ENCODE data around the gene N4BP3.
"Not testable (repeated sequence)": the region's sequence is repeated elsewhere in the genome, so short reads cannot be mapped to it uniquely, and the experiment has no call there.

N4BP3 gene

DNA sequence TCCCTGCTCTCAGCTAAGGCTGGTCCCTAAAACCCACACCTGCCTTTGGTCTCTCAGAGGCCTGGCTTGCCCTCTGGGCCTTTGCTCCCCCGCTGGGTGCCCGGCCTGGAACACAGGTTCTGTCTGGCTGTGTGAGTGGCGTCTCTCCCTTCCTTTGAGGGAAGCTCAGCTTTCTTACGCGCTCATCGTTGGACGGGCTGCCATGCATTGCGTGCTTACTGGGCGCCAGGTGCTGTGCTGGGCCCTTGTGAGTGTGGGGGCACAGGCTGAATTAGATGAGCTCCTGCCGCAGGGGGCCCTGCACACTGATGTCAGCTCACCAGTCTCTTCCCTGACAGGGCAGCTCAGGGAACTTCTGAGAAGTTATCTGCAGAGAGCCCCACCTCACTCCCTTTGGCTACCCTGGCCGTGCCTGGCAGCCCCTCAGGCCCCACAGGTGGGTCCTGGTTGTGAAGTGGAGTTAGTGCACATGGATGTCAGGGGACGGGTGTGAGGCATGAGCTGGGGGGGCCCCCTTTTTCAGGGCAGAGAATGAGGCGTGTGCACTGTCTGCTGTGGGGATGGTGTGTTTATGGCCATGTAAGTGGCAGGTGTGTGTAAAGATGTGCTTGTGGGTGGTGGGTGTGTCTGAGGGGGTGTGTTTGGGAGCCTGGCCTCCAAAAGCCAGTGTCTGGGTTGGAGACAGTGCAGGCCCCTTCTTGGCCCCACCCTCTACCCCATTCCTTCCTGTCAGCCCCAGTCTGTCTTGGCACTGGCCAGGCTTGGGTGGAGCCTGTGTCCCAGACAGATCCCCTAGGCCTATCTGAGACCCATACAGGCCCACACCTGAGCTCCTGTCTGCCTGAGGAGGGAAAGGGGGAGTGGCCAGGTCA lies 10.0 kb downstream of the N4BP3 start:
- no peak for DNase-seq

DNA sequence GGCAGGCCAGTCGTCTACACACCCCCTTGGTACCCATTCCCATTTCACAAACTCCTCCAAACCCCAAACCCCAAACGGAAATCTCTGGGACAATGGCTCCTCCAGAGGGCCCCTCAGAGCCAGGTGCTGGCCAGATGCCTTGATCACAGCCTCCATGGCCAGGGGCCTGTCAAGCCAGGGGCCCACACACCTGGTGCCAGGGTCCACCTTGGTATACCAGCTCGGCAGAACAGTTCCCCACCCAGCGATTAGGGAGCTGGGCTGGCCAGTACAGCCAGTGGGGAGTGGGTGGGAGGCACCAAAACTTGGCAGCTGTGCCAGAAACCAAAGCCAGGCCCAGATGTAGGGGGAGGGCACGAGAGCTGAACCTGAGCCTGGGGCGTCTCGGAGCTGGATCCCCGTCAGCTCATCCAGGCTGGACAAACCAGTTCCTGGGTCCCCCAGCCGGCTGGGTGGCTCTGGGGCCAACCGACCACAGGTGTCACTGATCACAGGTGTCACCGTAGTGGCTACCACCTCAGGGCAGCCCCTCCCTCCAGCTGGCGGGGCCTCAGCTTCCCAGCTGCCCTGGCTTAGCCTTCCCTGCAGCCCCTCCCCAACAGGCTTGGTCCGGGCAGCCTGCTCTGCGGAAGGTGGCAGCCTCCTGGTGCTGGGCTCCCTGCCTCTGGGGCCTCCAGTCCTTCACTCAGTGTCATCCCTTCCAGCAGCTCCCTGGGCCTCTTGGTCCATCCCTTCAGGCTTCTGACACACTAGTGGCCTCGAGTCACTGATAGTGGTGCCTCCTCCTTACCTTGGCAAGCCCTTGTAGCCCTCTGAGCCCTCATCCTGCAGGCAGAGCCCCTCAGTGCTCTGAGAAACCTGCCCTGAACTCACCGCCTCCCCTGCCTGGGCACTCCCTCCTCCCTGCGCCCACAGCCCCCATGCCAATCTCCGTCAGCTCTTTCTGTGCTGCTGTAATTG lies 10.9 kb downstream of the N4BP3 start:
- no peak for DNase-seq

DNA sequence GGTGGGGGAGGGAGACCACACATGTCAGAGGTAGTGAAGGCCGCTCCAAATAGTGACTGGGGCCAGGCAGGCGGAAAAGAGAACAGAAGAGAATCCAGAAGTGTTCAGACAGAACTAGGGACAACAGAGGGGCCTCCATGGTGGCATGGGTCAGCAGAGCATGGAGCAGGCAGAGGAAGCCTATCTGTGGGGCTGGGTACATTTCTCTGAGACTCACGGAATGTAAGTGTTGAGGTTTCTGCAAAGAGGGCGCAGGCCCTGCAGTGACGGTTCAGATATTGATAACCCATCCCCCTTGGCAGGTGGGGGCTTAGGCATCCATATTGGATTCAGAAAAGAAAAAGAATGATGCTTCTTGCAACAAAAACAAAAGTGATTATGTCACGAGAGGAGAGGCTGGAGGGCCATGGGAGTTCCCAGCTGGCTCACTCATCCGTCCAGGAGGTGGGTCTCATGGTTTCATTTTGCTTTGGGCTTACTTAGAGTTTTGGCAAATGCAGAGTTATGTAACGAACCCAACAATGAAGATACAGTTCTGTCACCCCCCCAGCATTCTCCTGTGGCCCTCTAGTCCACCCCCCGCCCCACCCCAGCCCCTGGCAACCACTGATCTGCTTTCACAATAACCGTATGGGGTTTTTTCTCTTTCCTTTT lies 12.0 kb downstream of the N4BP3 start:
- DNase-seq = no peak

DNA sequence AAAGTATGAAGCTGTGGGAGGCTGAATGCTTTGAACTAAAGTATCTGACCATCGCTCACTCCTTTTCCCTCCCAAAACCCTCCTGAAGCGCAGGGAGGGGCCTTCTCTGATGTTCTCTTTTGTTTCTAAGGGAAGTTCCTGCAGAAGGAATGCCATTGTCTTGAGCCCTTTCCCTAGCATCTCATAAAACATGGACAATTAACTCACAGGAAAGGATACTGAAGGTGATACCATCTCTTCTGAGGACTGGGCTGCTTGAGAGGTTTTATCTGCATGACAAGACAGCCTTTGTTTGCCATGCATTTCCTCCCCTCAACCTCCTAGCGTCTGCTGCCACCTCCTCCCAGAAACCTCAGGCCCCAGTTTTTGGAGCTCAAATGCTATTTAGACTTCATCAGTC lies 13.2 kb downstream of the N4BP3 start:
- no peak for DNase-seq

DNA sequence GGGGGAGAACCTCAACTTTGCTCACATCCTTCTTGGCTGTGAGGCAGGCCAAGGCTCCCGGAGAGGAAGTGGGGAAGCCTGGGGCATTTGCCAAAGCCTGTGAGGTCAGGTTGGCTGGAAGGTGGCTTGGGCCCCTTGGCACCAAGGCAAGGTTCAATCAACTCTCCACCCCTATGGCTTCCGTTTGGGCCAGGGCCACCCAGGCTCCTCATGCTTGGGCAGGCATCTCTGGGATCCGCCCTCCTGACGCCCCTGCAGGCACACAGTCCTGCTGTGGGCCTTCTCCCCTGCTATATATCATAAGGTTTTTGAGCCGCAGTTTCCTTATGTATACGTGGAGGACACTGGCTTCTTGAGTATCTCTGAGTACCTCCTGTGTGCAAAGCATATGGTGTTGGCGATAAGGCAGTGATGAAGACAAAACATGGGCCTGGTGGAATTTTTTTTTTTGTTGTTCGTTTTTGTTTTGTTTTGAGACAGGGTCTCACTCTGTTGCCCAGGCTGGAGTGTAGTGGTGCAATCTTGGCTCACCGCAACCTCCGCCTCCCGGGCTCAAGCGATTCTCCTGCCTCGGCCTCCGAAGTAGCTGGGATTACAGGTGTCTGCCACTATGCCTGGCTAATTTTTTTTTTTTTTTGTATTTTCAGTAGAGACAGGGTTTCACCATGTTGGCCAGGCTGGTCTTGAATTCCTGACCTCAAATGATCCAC lies 14.1 kb downstream of the N4BP3 start:
- DNase-seq = not testable (repeated sequence)

DNA sequence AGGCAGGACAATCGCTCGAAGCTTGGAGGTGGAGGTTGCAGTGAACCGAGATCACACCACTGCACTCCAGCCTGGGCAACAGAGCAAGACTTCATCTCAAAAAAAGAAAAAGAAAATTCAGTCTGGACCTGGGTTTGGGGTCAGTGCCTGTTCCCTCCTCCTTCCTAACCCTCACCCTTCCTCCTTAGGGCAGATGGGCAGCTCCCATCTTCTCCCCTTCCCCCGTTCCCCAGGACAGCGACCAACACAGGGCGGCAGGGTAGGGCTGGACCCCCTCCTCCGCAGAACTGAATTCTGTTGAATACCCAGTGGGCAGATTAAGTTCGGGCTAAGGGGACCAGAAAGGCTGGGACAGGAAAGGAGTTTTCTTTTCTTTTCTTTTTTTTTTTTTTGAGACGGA lies 16.0 kb downstream of the N4BP3 start:
- no peak for DNase-seq

DNA sequence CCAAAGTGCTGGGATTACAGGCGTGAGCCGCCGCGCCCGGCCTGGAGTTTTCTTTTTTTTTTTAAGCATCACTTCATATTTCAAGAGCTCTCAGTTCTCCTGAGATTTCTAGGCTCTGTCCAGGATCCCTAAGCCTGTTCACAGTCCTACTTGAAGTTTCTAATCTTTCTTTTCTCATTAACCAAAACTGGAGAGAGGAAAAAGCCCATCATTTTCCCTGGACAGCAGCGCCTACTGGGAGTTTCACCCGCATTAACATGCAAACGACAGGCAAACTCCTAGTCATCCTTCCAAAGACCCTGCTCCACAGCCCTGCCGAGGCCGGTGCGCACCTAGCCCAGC lies 16.9 kb downstream of the N4BP3 start:
- DNase-seq = not testable (repeated sequence)

DNA sequence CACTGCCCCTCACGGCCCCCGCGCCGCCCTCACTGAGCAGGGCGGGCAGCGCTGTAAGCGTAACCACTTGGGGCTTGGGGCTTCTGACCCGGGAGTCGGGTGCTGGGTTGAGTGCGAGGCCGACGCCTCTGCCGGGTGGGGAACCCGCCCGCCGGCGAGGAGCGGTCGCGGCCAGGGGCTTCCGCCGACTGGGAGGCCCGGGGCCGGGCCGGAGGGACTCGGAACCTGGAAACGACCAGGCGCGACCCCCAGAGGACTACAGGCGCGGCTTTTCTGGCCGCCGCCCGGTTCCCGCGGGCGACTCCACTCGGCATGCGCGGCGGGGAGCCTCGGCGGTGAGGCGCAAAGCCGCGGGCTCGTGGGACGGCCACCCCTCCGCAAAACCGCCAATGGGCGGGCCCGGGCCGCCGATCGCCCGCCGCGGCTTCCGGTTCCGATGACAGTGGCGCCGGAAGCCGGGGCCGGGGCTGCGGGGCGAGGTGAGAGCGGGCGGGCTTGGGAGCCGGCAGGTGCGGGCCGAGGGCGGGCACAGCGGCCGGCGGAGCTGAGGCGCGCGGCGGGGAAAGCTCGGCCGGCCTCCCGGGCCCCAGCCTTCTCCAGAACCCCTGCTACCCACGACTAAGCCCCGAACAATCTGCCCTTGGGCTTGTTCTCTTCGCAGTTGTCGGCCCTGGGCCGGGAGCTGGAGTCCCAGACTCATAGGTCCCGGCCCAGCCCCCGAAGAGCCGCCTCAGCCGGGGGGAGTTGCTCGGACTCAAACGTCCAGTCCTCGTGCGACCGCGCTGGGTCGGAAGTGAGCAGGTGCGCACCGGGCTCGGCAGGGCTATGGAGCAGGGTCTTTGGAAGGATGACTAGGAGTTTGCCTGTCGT lies 17.5 kb downstream of the N4BP3 start, which contains the start of gene RMND5B:
Gene RMND5B (plus strand): TSS at position 439 of the 870 bp plus-strand sequence. CDS start 7,106 bp downstream, outside the sequence.
- peak; percentile 87 for DNase-seq

DNA sequence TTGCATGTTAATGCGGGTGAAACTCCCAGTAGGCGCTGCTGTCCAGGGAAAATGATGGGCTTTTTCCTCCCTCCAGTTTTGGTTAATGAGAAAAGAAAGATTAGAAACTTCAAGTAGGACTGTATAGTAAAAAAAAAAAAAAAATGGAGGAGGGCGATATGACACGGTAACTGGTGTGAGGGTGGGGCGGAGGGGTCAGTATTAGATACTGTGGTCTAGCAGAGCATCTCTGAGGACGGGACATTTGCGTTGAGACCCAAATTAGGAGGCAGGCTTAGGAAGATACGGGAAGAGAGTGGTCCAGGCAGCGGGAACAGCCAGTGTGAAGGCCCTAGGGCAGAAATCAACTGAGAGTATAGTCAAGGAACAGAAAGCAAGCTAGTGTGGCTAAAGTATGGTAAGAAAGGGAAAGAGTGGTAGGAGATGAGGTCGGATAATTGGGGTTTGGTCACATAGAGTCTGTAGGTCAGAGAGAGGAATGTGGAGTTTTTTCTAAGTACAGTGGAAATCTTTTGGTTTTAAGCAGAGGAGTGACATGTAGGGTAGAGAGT lies 18.2 kb downstream of the N4BP3 start:
- DNase-seq = no peak

DNA sequence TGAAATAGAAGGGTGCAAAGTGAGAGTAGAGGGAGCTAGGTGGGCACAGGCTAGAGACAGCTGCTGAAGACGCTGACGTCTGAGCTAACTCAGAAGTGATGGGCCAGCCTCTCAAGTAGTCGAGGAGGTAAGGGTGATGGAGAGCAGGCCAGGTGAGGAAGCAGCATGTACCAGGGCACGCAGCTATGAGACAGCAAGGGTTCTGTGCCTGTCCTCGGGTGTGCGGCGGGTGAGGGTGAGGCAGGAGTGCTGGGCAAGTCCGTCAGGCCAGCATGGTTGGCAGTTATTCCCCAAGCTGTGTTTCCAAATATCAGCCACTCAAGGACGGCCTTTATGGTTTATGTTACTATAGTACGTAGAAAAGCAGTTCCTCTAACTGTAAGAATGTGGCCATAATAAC lies 23.7 kb downstream of the N4BP3 start:
- no peak for DNase-seq

DNA sequence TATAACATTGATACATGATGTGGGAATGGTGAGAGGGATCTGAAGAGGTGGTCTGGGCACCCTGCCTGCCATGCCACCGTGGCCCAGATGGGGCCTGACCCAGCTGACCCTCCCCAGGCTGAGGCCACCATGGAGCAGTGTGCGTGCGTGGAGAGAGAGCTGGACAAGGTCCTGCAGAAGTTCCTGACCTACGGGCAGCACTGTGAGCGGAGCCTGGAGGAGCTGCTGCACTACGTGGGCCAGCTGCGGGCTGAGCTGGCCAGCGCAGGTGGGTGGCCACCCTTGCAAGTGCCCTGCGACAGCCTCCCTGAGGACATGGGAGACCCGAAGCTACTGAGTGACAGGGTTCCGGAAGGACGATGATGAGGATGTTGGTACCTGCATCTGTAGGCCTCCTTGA lies 24.7 kb downstream of the N4BP3 start:
- DNase-seq = no peak

DNA sequence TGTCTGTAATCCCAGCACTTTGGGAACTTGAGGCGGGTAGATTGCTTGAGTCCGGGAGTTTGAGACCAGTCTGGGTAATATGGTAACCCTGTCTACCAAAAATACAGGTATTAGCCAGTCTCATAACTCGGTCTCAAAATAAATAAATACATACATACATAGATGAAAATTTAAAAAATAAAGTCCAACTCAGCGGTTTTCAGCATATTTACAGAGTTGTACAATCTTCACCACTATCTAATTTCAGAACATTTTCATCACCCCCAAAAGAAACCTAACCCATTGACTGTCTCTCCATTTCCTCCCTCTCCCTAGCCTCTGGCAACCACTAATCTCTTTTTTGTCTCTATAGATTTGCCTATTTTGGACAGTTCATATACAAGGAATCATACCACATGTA lies 28.2 kb downstream of the N4BP3 start:
- no peak for DNase-seq

DNA sequence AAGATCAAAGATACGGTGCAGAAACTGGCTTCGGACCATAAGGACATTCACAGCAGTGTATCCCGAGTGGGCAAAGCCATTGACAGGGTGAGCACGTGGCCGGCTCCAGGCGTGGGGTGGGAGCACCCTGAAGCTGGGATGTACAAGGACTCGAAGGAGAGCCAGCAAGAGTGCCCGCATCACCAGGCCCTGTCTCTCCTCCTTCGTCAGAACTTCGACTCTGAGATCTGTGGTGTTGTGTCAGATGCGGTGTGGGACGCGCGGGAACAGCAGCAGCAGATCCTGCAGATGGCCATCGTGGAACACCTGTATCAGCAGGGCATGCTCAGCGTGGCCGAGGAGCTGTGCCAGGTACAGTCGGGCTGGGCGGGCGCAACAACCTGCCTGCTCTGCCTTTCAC lies 29.3 kb downstream of the N4BP3 start:
- DNase-seq = no peak

DNA sequence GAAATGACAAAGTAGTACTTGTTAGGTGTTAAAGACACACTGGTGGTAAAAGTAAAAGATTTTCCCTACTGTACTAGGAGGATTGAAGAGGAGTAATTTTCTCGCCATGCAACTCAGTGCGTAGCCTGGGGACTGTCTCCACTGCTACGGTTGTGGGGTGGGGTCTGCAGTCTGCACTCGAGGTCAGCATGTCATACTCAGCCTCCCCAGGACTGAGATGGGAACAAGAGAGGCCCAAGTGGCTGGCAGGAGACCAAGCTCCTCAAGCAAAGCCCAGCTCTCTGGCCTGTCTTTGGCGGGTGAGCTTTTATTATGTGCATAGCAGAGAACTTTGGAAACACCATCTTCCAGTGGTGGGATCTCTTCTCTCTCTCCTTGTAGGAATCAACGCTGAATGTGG lies 29.9 kb downstream of the N4BP3 start:
- DNase-seq = no peak

DNA sequence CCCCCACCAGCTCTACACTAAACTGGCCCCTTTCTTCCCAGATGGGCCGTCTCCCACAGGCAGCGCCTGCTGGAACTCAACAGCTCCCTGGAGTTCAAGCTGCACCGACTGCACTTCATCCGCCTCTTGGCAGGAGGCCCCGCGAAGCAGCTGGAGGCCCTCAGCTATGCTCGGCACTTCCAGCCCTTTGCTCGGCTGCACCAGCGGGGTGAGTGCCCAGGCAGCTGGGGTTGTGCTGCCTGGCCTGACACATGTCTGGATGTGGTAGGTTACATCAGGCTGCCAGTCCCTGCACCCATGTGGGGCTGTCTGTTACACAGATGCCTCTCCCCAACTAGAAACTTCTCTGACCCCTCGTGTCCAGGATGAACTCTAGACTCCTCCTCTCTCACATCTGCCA lies 30.6 kb downstream of the N4BP3 start:
- no peak for DNase-seq

DNA sequence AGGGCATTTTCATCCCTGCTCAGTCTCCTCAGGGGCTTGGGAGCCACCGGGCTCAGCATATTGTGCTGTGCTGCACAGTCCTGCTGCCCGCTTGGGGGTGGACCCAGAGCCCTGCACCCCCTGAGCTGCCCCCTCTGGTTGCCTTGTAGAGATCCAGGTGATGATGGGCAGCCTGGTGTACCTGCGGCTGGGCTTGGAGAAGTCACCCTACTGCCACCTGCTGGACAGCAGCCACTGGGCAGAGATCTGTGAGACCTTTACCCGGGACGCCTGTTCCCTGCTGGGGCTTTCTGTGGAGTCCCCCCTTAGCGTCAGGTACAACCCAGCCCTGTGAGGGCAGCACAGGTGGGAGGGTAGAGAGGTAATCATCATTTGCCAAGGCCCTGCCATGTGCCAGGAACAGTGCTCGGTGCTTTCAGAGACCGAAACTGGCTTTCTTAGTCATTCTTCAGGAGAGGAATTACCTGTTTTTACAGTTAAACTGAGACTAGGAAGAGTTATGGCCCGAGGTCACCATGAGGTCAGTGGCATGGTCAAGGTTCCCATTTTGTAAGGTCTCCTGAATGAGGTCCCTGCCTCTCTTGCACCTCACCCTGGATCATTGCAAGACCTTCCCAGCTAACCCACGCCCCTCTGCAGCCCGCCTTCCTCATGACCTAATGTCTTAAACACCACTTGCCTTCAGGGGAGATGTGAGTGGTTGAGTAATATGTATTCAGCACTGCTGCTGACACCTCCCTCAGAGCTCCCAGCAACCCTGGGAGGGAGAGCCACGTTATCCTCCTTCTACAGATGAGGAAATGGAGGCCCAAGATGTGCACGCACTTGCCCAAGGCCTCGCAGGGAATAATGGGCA lies 32.9 kb downstream of the N4BP3 start:
- DNase-seq = peak; percentile 81

DNA sequence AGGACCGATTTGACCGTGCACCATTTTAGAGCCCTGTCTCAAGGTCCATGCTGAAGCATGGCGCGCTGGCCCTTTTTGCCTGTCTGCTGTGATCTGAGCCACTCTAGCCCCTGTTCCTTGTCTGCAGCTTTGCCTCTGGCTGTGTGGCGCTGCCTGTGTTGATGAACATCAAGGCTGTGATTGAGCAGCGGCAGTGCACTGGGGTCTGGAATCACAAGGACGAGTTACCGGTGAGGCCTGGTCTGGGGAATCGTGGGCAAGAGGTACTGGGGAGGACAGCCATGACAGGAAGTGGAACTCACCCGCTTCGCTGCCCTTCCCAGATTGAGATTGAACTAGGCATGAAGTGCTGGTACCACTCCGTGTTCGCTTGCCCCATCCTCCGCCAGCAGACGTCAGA lies 34.1 kb downstream of the N4BP3 start:
- no peak for DNase-seq

DNA sequence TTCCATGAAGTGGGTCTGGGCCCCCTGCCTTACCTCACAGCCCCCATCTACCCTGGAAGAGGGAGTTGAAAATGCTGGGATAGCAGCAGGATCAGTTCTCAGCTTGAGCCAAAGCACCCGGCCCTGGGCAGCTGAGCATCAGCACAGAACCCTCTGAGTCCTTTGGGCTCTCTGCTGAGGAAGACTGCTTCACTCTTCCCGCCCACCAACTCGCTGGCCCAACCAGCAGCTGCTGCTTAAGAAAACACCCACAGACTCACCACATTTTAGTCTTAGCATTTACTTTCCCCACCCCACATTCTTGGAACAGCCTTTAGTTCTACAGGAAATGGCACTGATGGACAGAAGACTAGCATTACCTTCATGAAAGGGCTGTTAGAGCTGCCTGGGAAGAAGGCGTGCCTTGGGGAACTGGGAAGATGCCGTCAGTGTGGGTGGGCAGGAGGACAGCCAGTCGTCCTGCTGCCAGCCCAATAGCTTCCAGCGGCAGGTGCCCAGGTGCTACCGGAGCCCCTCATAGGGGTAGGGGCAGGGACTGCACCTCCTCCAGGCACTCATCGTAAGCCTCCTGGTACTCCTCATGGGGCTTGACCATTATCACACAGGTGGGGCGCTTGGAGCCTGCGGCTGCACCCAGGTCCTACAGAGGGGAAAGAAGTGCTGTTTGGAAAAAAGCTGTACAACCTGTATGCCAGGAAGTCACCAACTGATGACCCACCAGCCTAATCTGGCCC lies 36.0 kb downstream of the N4BP3 start:
- peak; percentile 43 for DNase-seq

DNA sequence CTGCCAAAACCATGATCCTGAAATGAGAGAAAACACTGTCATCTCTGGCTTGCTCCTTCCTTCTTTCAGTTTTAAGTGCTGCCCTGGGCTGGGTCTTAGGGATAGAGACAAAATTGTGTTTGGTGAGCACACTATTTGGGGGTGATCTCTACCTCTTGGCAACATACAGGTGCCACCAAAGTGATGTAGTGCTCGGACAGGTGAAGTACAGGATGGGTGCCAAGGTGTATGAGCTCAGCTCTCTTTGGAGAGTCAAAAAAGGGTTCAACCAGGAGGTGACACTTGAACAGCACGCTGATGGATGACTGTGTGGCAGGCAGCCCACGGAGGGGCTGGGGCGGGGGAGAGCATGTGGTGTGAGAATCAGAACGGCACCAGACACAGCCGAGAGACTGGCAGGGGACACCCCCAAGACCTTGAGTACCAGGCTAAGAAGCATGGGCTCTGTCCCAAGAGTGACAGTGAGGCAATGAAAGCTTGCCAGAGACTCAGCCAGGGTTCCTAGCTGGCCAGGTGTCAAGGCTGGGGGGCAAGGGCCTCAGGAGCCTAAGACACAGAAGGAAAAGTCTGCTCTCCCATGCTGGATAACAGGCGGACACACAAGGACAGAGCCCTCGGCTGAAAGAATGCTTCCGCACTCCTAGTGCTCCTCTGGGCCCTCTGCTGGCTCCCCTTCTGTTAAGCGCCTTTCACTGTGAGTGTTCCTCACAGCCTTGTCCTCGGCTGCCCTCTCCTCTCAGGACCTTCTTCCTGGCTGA lies 37.8 kb downstream of the N4BP3 start:
- no peak for DNase-seq
